Thyroid gland (tissue), 4 donors: ENCODE data around the gene GAK. TPM values are rescaled to one million over a fixed set of nuclear protein-coding genes. Genes with fewer than 3 reads are reported as not detected.
A peak's percentile ranks its signal among the peaks of the same experiment; 100 is the strongest.

Source experiments
- DNase-seq, 2 donors: peaks; one replicate each; pipeline ENCODE4 v3.0.0-alpha.2; 2019
- H3K27ac ChIP-seq, 3 donors: fragments of 200-600 bp; sonication (generic); 1 replicate in 2 of 3; 2 replicates in 1 of 3; pipeline ENCODE4 v1.5.1; 2016 to 2019; ENCODE audit warnings: mild to moderate bottlenecking in 1 of 3, moderate library complexity in 1 of 3
- H3K27me3 ChIP-seq: fragments of 200-600 bp; sonication (generic); one replicate; pipeline ENCODE4 v1.5.1; 2019
- H3K36me3 ChIP-seq, 2 donors: fragments of 200-600 bp; sonication (generic); one replicate each; pipeline ENCODE4 v1.5.1; 2016 to 2019
- H3K4me1 ChIP-seq, 2 donors: fragments of 200-600 bp; sonication (generic); one replicate each; pipeline ENCODE4 v1.5.1; 2017 to 2019
- H3K4me3 ChIP-seq, 3 donors: fragments of 200-600 bp; sonication (generic); replicated peaks in 1 of 3; 1 replicate in 2 of 3; 2 replicates in 1 of 3; pipeline ENCODE4 v1.5.1; 2016; ENCODE audit warnings: mild to moderate bottlenecking in 1 of 3
- H3K9me3 ChIP-seq: fragments of 200-600 bp; sonication (generic); one replicate; pipeline ENCODE4 v1.5.1; 2017
- POLR2A ChIP-seq, 2 donors: fragments of 450-650 bp; IDR thresholded peaks; one replicate each; pipeline ENCODE4 v1.6.1; 2017; ENCODE audit warnings: antibody characterized with exemption in 2 of 2, mild to moderate bottlenecking in 2 of 2, moderate library complexity in 1 of 2
- WGBS, 2 donors: methylation state at CpG; one replicate each; pipeline ENCODE4 v1.1.5; 2017; 5-methylcytosine and 5-hydroxymethylcytosine counted together
- intact Hi-C: fragments of 100-400 bp; cut with DNase I; formaldehyde crosslinking; loops from one replicate; pipeline ENCODE4 v1.15.1; 2023
- total RNA-seq, 4 donors: library from RNA; depleted of rRNA; stranded (reverse); fragments of >200 nt; gene quantifications; one replicate each; pipeline ENCODE4 v1.2.3, GENCODE V29; 2016
- TF ChIP-seq, protein P1 (sequence below), 6 experiments: fragments of 200-600 bp in 3 of 6; fragments of 450-650 bp in 3 of 6; sonication (generic) in 3 of 6; IDR thresholded peaks; one replicate each; pipeline ENCODE4 v1.5.1; 2016 to 2019; ENCODE audit warnings: antibody characterized with exemption in 6 of 6, mild to moderate bottlenecking in 2 of 6, inconsistent platforms in 1 of 6, moderate library complexity in 1 of 6

GAK gene
- total RNA-seq, 4 donors from 2014 or later = 86.4 to 184 (median 153) TPM

DNA sequence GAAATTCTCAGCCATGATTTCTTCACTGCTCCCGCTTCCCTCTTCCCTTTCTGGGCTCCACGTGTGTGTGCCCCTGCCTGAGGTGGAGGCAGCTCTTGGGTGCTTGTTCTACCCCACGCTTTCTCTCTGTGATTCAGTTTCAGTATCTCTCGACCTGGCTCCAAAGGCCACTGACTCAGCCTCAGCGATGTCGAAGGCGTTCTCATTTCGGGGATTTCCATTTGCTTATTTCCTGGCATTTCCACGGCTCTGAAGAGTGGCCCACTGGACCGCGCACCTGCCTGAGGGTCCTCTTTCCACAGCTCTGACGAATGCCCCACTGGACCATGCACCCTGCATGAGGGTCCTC lies 52.4 kb downstream of the GAK start:
- H3K4me1 ChIP-seq = no peaks in the 10 kb centered on the region
- WGBS, 2 donors = 86 to 94% methylated on average over 12 of the region's 12 CpGs

DNA sequence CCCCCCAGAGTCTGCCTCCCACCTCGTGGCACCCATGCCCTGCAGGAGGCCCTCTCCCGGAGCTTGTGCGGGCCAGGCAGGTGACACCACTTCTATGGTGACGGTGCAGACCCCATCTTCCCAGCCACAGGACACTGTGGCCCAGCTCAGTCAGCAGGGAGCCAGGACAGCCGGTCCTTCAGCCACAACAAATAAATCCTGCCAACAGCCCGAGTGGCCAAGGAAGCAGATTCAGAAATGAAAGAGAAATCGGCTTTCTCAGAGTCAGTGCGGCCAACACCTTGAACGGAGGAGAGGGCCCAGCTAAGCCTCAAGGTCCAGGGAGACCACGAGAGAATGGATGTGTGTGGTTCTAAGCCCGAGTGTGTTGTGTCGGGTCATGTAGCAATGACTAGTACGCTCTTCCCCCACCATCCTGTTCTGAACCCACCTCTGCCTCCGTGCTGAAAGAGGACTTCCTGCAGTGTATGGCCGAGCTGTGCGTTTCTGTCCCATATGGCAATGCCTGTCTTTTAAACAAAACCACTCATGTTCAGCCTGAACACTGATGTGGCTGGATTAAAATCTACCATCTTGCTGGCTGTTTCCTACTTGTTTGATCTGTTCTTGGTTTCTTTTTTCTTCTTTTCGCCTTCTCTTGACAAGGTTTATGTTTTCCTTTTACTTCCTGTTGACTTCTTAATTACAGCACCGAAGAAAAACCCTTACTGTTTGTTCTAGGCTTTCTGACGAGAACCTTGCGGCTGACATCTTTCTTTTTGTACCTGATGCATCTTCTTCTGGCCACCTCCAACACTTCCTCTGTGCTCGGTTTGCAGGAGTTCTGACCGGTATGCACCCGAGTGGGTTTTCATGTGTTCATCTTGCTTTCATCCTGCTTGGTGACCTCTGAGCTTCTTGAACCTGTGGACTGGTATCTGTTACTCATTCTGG lies 53.1 kb downstream of the GAK start:
- Histone ChIP-seq H3K27me3 (no peaks in the 10 kb centered on the region), H3K36me3 (peaks cover 51 to 60% of the 10 kb centered on the region in 2 donors), H3K27ac (no peak overlapping the region), H3K9me3 (no peaks in the 10 kb centered on the region), H3K4me1 (no peaks in the 10 kb centered on the region), H3K4me3 (no peak overlapping the region)
- intact Hi-C loops = no loop called here
- WGBS, 2 donors = 89 to 92% methylated on average over 23 of the region's 23 CpGs
- DNase-seq = no peak
- TF ChIP-seq POLR2A (IDR thresholded peaks at IDR 0.05) = no peak
- TF ChIP-seq, protein P1, sequence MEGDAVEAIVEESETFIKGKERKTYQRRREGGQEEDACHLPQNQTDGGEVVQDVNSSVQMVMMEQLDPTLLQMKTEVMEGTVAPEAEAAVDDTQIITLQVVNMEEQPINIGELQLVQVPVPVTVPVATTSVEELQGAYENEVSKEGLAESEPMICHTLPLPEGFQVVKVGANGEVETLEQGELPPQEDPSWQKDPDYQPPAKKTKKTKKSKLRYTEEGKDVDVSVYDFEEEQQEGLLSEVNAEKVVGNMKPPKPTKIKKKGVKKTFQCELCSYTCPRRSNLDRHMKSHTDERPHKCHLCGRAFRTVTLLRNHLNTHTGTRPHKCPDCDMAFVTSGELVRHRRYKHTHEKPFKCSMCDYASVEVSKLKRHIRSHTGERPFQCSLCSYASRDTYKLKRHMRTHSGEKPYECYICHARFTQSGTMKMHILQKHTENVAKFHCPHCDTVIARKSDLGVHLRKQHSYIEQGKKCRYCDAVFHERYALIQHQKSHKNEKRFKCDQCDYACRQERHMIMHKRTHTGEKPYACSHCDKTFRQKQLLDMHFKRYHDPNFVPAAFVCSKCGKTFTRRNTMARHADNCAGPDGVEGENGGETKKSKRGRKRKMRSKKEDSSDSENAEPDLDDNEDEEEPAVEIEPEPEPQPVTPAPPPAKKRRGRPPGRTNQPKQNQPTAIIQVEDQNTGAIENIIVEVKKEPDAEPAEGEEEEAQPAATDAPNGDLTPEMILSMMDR (IDR thresholded peaks at IDR 0.05) = no peak

More for the DNA sequence above, 52.4 kb downstream of the GAK start:
- Histone ChIP-seq H3K4me3 (no peak overlapping the region), H3K27me3 (no peaks in the 10 kb centered on the region), H3K36me3 (peaks cover 48 to 63% of the 10 kb centered on the region in 2 donors), H3K9me3 (no peaks in the 10 kb centered on the region), H3K27ac (no peak overlapping the region)
- intact Hi-C loops = no loop called here
- TF ChIP-seq, protein P1 (IDR thresholded peaks at IDR 0.05) = no peak
- TF ChIP-seq POLR2A (IDR thresholded peaks at IDR 0.05) = no peak
- no peak for DNase-seq

DNA sequence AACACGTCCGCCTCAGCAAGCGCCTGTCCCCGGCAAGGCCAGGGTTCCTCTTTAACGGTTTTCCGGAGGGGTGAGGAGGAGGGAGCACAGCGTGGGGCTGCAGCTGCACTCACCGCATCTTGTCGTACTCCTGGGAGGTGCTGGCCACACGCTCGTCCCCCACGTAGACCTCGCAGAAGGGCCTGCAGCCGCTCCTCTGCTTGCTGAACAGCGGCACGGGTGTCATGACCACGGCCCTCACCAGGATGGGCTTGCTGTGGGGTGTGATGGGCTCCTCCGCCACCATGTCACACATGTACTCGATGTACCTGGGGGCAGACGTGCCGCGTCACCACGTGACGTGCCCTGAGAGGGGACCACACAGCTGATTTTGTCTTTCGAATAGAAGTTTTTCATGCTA lies 54.6 kb downstream of the GAK start:
- intact Hi-C loops = no loop called here
- Histone ChIP-seq H3K27ac (no peak overlapping the region), H3K36me3 (peaks cover 38 to 46% of the 10 kb centered on the region in 2 donors), H3K27me3 (no peaks in the 10 kb centered on the region), H3K4me1 (no peaks in the 10 kb centered on the region), H3K9me3 (no peaks in the 10 kb centered on the region), H3K4me3 (no peak overlapping the region)
- WGBS, 2 donors = 94 to 95% methylated on average over 11 to 18 of the region's 25 CpGs
- no peak for TF ChIP-seq POLR2A (IDR thresholded peaks at IDR 0.05)
- TF ChIP-seq, protein P1 (IDR thresholded peaks at IDR 0.05) = no peak
- DNase-seq = no peak

DNA sequence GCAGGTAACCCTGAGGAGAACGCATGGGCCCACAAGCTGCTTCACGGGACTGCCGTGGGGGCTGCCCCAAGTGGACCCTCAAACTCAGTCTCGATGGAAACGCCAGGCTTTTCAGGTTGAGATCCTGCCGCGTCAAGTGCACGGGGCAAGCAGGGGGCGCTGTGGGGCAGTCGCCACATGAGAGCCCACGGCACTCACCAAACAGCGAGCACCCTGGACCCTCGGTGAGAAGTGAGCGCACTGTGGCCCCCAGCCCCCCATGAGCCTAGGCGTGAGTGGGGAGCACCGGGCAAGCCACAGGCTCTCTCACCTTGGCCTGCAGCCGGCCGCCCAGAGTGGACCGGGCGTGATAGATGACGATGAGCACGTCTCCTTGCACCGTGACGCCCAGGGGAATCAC lies 55.3 kb downstream of the GAK start:
- intact Hi-C loops = no loop called here
- H3K9me3 ChIP-seq = no peaks in the 10 kb centered on the region
- H3K4me1 ChIP-seq = no peaks in the 10 kb centered on the region
- no peak for DNase-seq
- no peak overlapping the region for H3K4me3 ChIP-seq
- no peak overlapping the region for H3K27ac ChIP-seq
- no peaks in the 10 kb centered on the region for H3K27me3 ChIP-seq
- H3K36me3 ChIP-seq = peaks cover 36 to 38% of the 10 kb centered on the region in 2 donors
- no peak for TF ChIP-seq POLR2A (IDR thresholded peaks at IDR 0.05)
- TF ChIP-seq, protein P1 (IDR thresholded peaks at IDR 0.05) = no peak
- WGBS, 2 donors = 95 to 99% methylated on average over 9 to 24 of the region's 24 CpGs

DNA sequence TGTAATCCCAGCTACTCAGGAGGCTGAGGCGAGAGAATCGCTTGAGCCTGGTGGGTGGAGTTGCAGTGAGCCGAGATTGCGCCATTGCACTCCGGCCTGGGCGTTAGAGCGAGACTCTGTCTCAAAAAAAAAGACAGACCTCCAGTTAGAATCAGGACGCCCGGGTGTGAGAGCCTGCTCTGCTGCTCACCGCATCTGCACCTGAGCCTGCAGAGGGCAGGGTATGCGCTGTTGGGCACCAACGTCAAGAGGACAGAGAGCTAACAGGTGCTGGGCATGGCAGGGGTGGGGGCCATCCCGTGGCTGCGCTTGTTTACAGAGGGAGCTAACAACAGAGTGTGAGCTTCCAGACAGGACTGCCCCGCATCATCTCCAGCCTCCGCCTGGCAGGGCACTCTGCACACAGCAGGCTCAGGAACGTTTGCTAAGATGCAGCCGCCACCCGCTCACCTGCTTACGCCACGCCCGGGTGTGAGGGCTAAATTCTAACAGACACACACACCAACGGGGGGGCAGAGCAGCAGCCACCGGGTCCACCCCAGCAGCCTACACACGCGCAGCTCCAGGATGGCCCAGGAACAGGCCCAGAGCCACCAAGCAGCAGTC lies 56.2 kb downstream of the GAK start:
- peak; percentile 8 to 63 for DNase-seq
- 82 to 85% methylated on average over 11 to 22 of the region's 26 CpGs for WGBS, 2 donors
- TF ChIP-seq, protein P1 (IDR thresholded peaks at IDR 0.05) = no peak
- no peak for TF ChIP-seq POLR2A (IDR thresholded peaks at IDR 0.05)
- intact Hi-C loops = no loop called here
- H3K4me3 ChIP-seq = no peak overlapping the region
- H3K4me1 ChIP-seq = no peaks in the 10 kb centered on the region
- no peaks in the 10 kb centered on the region for H3K9me3 ChIP-seq
- no peaks in the 10 kb centered on the region for H3K27me3 ChIP-seq
- peaks cover 30% of the 10 kb centered on the region in 2 donors for H3K36me3 ChIP-seq
- no peak overlapping the region for H3K27ac ChIP-seq
